Fibroblast of skin of right biceps (primary cell): ENCODE data around the gene GJA3.

Experiments used
- DNase-seq: peaks from one replicate; pipeline ENCODE4 v3.0.0-alpha.2; 2013

Gene GJA3

GRCh38 chr13:20160306-20161274 is at the start of gene GJA3:
Gene GJA3 (minus strand): TSS chr13:20161052. CDS start chr13:20143288, 17,764 bp downstream.
- DNase-seq, result peak; percentile 21

- DNase-seq, result no peak
Measured at GRCh38 chr13:20209948-20210347, 49.1 kb upstream of the GJA3 start.

GRCh38 chr13:20206698-20207235 is 45.9 kb upstream of the GJA3 start:
- no peak for DNase-seq

GRCh38 chr13:20206065-20206697 is 45.3 kb upstream of the GJA3 start:
- DNase-seq, result no peak

- DNase-seq, result no peak
Measured at GRCh38 chr13:20198781-20199180, 37.9 kb upstream of the GJA3 start.

- DNase-seq, result peak; percentile 53
Measured at GRCh38 chr13:20197361-20197834, 36.5 kb upstream of the GJA3 start.

- peak; percentile 35 for DNase-seq
Measured at GRCh38 chr13:20195801-20196200, 34.9 kb upstream of the GJA3 start.

- no peak for DNase-seq
Measured at GRCh38 chr13:20193907-20194631, 33.2 kb upstream of the GJA3 start.

GRCh38 chr13:20193162-20193906 is 32.5 kb upstream of the GJA3 start:
- DNase-seq, result no peak

- no peak for DNase-seq
Measured at GRCh38 chr13:20192836-20193161, 31.9 kb upstream of the GJA3 start, which contains the start of gene GJB2. Gene GJB2 (minus strand): TSS chr13:20192938. CDS start chr13:20189581, 3,357 bp downstream.

GRCh38 chr13:20192158-20192835 is 31.4 kb upstream of the GJA3 start:
- DNase-seq, result no peak

GRCh38 chr13:20191311-20192157 is 30.7 kb upstream of the GJA3 start:
- no peak for DNase-seq

- DNase-seq, result peak; percentile 87
Measured at GRCh38 chr13:20190481-20191310, 29.8 kb upstream of the GJA3 start.

- no peak for DNase-seq
Measured at GRCh38 chr13:20190076-20190475, 29.2 kb upstream of the GJA3 start.

GRCh38 chr13:20188667-20189553 is 28.1 kb upstream of the GJA3 start:
- no peak for DNase-seq

- no peak for DNase-seq
Measured at GRCh38 chr13:20186771-20187170, 25.9 kb upstream of the GJA3 start.

GRCh38 chr13:20185366-20186056 is 24.7 kb upstream of the GJA3 start:
- no peak for DNase-seq
